Activated CD8-positive, alpha-beta memory T cell treated with anti-CD3 and anti-CD28 coated beads for 1 hour (primary cell): ENCODE results near the gene KANSL3.
"Not testable (repeated sequence)": the region's sequence is repeated elsewhere in the genome, so short reads cannot be mapped to it uniquely, and the experiment has no call there.

ENCODE experiments used
- DNase-seq, 2 donors: peaks; one replicate each; pipeline ENCODE4 v3.0.0-alpha.2; 2020; ENCODE audit warnings: low read depth in 1 of 2; ENCODE audit errors: extremely low read depth in 1 of 2

Gene KANSL3

GRCh38 chr2:96564026-96564425, 74.1 kb downstream of the KANSL3 start:
- no peak for DNase-seq

GRCh38 chr2:96558485-96558884, 79.6 kb downstream of the KANSL3 start:
- DNase-seq, result no peak

- no peak for DNase-seq
These were observed 80.1 kb downstream of the KANSL3 start for GRCh38 chr2:96558061-96558460.

GRCh38 chr2:96557421-96557820, 80.7 kb downstream of the KANSL3 start:
- not testable (repeated sequence) for DNase-seq

- no peak for DNase-seq
These were observed 81.4 kb downstream of the KANSL3 start for GRCh38 chr2:96556441-96557330.

GRCh38 chr2:96555146-96555610, 82.9 kb downstream of the KANSL3 start:
- no peak for DNase-seq

- peak in 1 of 2 donors; percentile 57 for DNase-seq
These were observed 83.6 kb downstream of the KANSL3 start for GRCh38 chr2:96554293-96555145.

GRCh38 chr2:96553957-96554292, 84.2 kb downstream of the KANSL3 start:
- not testable (repeated sequence) for DNase-seq

GRCh38 chr2:96553176-96553956, 84.7 kb downstream of the KANSL3 start:
- DNase-seq, result no peak

- DNase-seq, result no peak
These were observed 85.6 kb downstream of the KANSL3 start for GRCh38 chr2:96552315-96553175.

GRCh38 chr2:96551605-96552314, 86.4 kb downstream of the KANSL3 start:
- no peak for DNase-seq

- DNase-seq, result no peak
These were observed 87.1 kb downstream of the KANSL3 start for GRCh38 chr2:96550787-96551604.

- no peak for DNase-seq
These were observed 87.9 kb downstream of the KANSL3 start for GRCh38 chr2:96549967-96550786.

GRCh38 chr2:96549466-96549785, 88.7 kb downstream of the KANSL3 start:
- DNase-seq, result no peak

- no peak for DNase-seq
These were observed 89.3 kb downstream of the KANSL3 start for GRCh38 chr2:96548558-96549465.

- DNase-seq, result no peak
These were observed 90.4 kb downstream of the KANSL3 start for GRCh38 chr2:96547731-96548171.

- DNase-seq, result no peak
These were observed 90.9 kb downstream of the KANSL3 start for GRCh38 chr2:96547203-96547641.
